Right cardiac atrium (tissue), 5 donors: ENCODE results near the gene MRFAP1. TPM values are rescaled to one million over a fixed set of nuclear protein-coding genes. Genes with fewer than 3 reads are reported as not detected.
A peak's percentile ranks its signal among the peaks of the same experiment; 100 is the strongest.

Source experiments
- ATAC-seq, 2 donors: fragments of 200-7000 bp; cut with Tn5 transposase; one replicate each; pipeline versions ENCODE4 v1.8.0 to v1.9.1; 2020; ENCODE audit warnings: moderate library complexity in 2 of 2, mild to moderate bottlenecking in 1 of 2
- DNase-seq, 3 donors: peaks; one replicate each; pipeline ENCODE4 v3.0.0-alpha.2; 2020
- H3K27ac ChIP-seq: one replicate; pipeline ENCODE4 v1.5.1; 2013; ENCODE audit warnings: mild to moderate bottlenecking, low read length, control low read depth, moderate library complexity
- H3K27me3 ChIP-seq: one replicate; pipeline ENCODE4 v1.6.1; 2013; ENCODE audit not compliant: control insufficient read depth, insufficient read depth
- H3K4me1 ChIP-seq: one replicate; pipeline ENCODE4 v1.6.1; 2013; ENCODE audit warnings: low read length; ENCODE audit not compliant: control insufficient read depth, insufficient read depth
- H3K4me3 ChIP-seq: one replicate; pipeline ENCODE4 v1.5.1; 2013; ENCODE audit warnings: low read length, control low read depth
- H3K9me3 ChIP-seq: one replicate; pipeline ENCODE4 v1.6.1; 2013; ENCODE audit warnings: low read length; ENCODE audit not compliant: control insufficient read depth
- WGBS: extraction: QIAGEN DNeasy Blood & Tissue Kit; methylation state at CpG from one replicate; pipeline ENCODE4 v1.1.7; 2013; 5-methylcytosine and 5-hydroxymethylcytosine counted together
- intact Hi-C, 4 donors: fragments of 100-400 bp; cut with DNase I; formaldehyde crosslinking; loops; one replicate each; pipeline versions ENCODE4 v1.11.0 to v1.14.0; 2022 to 2023
- polyA plus RNA-seq: library from polyadenylated mRNA; stranded (reverse); fragments of 200-250 nt; gene quantifications from one replicate; pipeline ENCODE4 v1.2.3, GENCODE V29; 2013
- total RNA-seq, 4 donors: library from RNA; stranded (reverse); fragmentation: NEBNext Ultra II Directional; extraction: Animal tissue kit (Norgen Biotek cat#: 25700); gene quantifications; one replicate each; pipeline ENCODE4 v1.2.1, GENCODE V29; 2021
- donor health status: healthy with polysubstance abuse.
- donor health status: DM: no; HTN: yes; CAD: no.
- donor health status: DM: no; HTN: no; CAD: no.
- donor health status: DM: no; HTN: yes; CAD: no; lungs with severe emphysema.
- donor health status: DM: yes; HTN: yes; CAD: no.

Gene MRFAP1
- total and polyA plus RNA-seq, 5 donors = 250 to 335 (median 263) TPM

DNA sequence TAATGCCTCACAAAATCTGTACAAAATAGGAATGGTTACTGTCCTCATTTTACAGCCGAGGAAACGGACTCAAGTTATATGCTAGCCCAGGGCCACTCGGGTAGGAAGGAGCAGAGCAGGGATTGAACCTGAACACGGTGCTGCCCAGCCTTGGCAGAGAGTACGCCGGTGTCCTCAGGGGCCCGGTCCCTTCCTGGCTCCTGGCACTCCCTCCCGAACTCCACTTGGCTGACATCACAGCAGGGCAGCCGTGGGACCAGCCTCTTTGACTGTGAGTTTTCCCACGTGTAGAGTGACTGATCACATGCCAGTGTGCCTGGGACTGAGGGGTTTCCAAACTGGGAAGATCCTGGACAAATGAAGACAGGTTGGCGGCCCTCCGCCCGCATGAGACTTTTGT lies 41.8 kb upstream of the MRFAP1 start:
- ATAC-seq (no peak), DNase-seq (peak in 1 of 3 donors; percentile 33)
- Histone ChIP-seq H3K27me3 (no peaks in the 10 kb centered on the region), H3K27ac (no peak overlapping the region), H3K4me1 (no peaks in the 10 kb centered on the region), H3K9me3 (no peaks in the 10 kb centered on the region), H3K4me3 (no peak overlapping the region)
- intact Hi-C loops = no loop called here
- 81% methylated on average over 13 of the region's 13 CpGs for WGBS

DNA sequence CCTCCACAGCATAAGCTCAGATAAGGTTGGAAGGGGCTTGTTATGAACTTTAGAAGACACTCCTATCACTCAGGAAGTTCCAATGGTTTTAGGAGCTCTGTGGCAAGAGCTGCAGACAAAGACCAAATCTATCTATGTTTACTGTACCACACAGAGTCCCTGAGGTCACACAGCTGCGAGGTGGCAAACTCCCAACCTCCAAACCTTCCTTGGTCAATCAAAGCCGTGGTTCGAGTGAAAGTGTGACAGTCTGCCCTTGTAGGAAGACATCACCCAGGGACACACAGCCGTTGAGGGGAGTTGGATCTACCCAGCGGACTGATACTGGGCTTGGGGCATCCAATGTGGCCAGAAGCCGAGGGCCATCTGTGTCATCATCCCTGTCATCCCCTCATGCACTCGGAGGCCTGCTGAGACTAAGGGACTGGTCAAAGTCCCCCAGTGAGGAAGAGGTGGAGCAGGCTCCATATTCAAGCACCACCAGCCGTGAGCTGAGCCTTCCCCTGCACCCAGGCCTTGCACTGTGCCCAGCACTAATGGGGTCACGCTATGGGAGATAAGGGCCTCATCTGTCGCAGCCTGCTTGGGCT lies 38.7 kb upstream of the MRFAP1 start:
- no peaks in the 10 kb centered on the region for H3K4me1 ChIP-seq
- no peak overlapping the region for H3K27ac ChIP-seq
- ATAC-seq (no peak), DNase-seq (no peak)
- intact Hi-C loops = no loop called here
- no peak overlapping the region for H3K4me3 ChIP-seq
- WGBS = 84% methylated on average over 10 of the region's 10 CpGs
- no peaks in the 10 kb centered on the region for H3K27me3 ChIP-seq
- peaks cover 2% of the 10 kb centered on the region for H3K9me3 ChIP-seq

DNA sequence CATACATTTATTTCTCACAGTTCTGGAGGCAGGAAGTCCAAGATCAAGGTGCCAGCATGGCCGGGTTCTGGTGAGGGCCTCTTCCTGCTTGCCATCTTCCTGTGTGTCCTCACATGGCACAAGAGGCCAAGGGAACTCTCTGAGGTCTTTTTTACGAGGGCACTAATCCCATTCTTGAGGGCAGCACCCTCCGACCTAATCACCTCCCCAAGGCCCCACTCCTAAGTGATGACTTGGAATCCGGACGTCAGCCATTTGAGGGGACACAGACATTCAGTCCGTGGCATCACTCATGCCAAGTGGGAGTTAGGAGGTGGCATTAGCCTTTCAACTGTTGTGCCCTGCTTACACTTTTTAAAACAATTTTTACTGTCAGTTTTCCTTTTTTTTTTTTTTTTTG lies 38.2 kb upstream of the MRFAP1 start:
- intact Hi-C loops = no loop called here
- DNase-seq (peak in 1 of 3 donors; percentile 3), ATAC-seq (no peak)
- Histone ChIP-seq H3K9me3 (peaks cover 2% of the 10 kb centered on the region), H3K4me1 (no peaks in the 10 kb centered on the region), H3K27me3 (no peaks in the 10 kb centered on the region), H3K27ac (no peak overlapping the region), H3K4me3 (no peak overlapping the region)
- WGBS = 91% methylated on average over 6 of the region's 6 CpGs

DNA sequence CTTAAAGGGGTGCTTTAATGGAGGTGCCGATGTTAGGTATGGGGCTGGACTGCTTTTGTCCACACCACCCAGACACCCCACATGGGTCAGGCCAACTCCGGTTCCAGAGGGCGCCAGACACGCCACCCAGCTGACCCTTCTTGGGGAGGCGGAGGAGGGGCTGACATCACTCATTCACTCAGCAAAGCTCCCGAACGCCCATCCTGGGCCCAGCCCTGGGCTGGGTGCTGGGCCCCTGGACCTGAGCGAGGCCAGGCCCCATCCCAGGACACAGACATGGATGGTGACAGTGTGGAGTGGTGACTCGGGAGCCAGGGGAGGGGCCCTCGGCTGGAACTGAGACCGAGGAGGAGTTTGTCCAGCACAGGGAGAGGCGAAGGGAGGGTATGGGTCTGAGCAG lies 37.4 kb upstream of the MRFAP1 start:
- intact Hi-C loops = no loop called here
- ATAC-seq = no peak
- no peaks in the 10 kb centered on the region for H3K4me1 ChIP-seq
- H3K27me3 ChIP-seq = no peaks in the 10 kb centered on the region
- no peak overlapping the region for H3K4me3 ChIP-seq
- H3K27ac ChIP-seq = no peak overlapping the region
- peak in 1 of 3 donors; percentile 36 for DNase-seq
- 92% methylated on average over 12 of the region's 12 CpGs for WGBS
- peaks cover 2% of the 10 kb centered on the region for H3K9me3 ChIP-seq

DNA sequence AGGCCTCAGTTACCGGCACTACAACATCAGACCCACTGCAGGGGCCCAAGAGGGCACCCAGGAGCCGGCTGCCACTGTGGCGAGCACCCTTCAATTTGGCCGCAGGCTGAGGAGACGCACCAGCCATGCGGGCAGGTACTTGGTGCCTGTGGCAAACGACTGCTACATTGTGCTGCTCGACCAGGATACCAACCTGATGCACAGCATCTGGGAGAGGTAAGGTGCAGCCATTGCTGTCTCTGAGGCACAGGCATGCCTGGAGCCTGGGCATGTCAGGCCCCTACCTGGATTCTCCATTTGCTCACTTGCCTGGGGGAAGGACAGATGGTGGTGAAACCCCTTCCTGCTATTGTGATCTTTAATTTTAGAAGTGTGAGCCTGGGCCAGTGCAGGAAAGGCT lies 35.4 kb upstream of the MRFAP1 start:
- DNase-seq (peak in 1 of 3 donors; percentile 36), ATAC-seq (no peak)
- no peak overlapping the region for H3K27ac ChIP-seq
- intact Hi-C loops = no loop called here
- no peaks in the 10 kb centered on the region for H3K27me3 ChIP-seq
- 98% methylated on average over 8 of the region's 8 CpGs for WGBS
- peaks cover 2% of the 10 kb centered on the region for H3K9me3 ChIP-seq
- H3K4me1 ChIP-seq = no peaks in the 10 kb centered on the region
- H3K4me3 ChIP-seq = no peak overlapping the region

DNA sequence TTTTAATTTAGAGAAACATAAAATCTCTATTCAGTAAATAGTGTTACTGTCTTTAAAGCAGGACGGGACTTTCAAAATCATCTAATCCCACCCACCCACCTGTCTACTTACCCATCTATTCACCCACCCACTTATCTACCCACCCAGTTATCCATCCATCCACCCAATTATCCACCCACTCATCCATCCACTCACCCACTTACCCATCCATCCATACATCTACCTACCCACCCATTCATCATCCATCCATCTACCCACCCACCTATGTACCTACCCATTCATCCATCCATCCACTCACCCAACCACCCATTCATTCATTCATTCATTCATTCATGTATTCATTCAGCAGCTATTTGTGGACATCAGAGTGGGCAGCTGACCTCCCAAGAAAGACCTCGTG lies 34.9 kb upstream of the MRFAP1 start:
- WGBS = 96% methylated on average over 2 of the region's 2 CpGs
- intact Hi-C loops = no loop called here
- DNase-seq = no peak

DNA sequence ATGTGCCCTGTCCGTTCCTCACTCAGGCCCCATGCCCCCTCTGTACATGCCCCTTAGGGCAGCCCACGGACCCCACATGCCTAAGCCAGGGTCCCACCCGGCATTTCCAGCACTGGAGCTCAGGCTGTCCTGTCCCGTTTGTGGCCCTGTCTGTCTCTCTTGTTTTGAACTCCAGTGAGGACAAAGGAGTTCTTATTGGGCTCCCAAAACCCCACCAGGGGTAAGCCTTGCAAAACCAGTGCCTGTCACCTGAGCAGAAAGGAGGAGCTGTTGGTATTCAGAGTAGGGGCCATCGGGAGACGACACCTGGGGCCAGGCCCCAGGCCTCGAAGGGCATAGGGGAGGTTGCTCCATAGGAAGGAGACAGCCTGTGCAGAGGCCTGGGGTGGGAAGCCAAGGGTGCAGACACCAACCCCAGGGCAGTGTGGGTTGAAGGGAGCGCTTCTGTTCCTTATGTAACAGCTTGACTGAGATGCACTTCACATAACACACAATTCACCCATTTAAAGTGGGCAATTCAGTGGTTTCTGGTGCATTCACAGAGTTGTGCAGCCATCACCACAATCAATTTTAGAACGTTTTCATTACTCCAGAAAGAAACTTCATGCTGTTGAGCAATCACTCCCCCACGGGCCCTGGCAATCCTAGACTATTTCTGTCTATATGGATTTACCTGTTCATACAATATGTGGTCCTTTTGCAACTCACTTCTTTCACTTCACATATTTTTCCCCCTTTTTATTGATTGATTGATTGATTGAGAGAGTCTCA lies 33.8 kb upstream of the MRFAP1 start:
- no peak for DNase-seq
- Histone ChIP-seq H3K4me1 (no peaks in the 10 kb centered on the region), H3K9me3 (peaks cover 2% of the 10 kb centered on the region), H3K27ac (no peak overlapping the region), H3K4me3 (no peak overlapping the region), H3K27me3 (no peaks in the 10 kb centered on the region)
- intact Hi-C loops = no loop called here
- 90% methylated on average over 10 of the region's 10 CpGs for WGBS
- no peak for ATAC-seq

More for the DNA sequence above, 34.9 kb upstream of the MRFAP1 start:
- no peak overlapping the region for H3K4me3 ChIP-seq
- H3K27me3 ChIP-seq = no peaks in the 10 kb centered on the region
- peaks cover 2% of the 10 kb centered on the region for H3K9me3 ChIP-seq
- no peak overlapping the region for H3K27ac ChIP-seq
- no peaks in the 10 kb centered on the region for H3K4me1 ChIP-seq
- ATAC-seq = no peak

DNA sequence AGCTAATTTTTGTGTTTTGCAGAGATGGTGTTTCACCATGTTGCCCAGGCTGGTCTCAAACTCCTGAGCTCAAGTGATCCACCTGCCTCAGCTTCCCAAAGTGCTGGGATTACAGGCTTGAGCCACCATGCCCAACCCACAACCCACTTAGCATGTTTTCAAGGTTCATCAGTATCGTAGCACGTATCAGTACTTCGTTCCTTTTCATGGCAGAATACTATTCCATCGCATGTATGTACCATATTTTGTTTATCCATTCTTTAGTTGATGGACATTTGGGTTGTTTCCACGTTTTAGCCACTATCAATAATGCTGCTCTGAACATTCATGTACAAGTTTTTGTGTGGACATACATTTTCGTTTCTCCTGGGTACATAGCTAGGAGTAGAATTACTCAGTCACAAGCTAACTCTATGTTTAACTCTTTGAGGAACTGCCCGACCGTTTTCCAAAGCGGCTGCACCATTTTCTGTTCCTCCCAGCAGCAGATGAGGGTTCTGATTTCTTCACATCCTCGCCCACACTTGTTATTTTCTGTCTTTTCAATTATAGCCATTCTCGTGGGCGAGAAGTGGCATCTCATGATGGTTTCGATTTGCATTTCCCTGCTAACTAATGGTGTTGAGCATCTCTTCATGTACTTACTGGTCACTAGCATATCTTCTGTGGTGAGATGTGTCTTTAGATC lies 33.0 kb upstream of the MRFAP1 start:
- Histone ChIP-seq H3K4me3 (no peak overlapping the region), H3K27ac (no peak overlapping the region), H3K9me3 (peaks cover 2% of the 10 kb centered on the region), H3K4me1 (no peaks in the 10 kb centered on the region), H3K27me3 (no peaks in the 10 kb centered on the region)
- intact Hi-C loops = no loop called here
- no peak for ATAC-seq
- 94% methylated on average over 13 of the region's 13 CpGs for WGBS
- DNase-seq = no peak

DNA sequence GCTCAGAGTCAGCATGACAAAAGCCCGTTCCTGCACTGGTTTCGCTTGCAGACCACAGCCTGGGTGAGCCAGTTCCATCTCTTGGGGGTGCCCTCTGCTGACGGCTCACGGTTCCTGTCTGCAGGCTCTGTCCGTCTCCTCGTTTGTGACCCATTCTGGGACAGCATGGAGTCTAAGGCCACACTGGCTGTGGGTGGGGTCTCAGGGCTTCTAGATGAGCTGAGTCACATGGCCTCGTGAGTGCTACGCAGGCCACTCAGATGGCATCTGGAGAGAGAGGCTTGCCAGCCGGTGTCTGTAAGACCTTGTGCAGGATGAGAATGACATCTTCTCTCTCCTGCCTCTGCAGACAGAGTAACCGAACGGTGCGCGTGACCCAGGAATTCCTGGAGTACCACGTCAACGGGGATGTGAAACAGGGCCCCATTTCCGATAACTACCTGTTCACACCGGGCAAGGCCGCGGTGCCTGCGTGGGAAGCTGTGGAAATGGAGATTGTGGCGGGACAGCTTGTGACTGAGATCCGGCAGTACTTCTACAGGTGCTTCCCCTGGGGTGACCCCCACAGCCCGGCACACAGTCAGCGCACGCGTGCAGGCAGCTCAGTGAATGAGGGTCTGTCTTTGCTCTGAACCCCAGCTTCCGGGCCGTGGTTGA lies 31.6 kb upstream of the MRFAP1 start:
- peaks cover 2% of the 10 kb centered on the region for H3K9me3 ChIP-seq
- ATAC-seq (peak; percentile 33 to 36), DNase-seq (no peak)
- H3K27me3 ChIP-seq = no peaks in the 10 kb centered on the region
- intact Hi-C loops = no loop called here
- no peak overlapping the region for H3K4me3 ChIP-seq
- H3K27ac ChIP-seq = no peak overlapping the region
- H3K4me1 ChIP-seq = no peaks in the 10 kb centered on the region
- 73% methylated on average over 28 of the region's 28 CpGs for WGBS

DNA sequence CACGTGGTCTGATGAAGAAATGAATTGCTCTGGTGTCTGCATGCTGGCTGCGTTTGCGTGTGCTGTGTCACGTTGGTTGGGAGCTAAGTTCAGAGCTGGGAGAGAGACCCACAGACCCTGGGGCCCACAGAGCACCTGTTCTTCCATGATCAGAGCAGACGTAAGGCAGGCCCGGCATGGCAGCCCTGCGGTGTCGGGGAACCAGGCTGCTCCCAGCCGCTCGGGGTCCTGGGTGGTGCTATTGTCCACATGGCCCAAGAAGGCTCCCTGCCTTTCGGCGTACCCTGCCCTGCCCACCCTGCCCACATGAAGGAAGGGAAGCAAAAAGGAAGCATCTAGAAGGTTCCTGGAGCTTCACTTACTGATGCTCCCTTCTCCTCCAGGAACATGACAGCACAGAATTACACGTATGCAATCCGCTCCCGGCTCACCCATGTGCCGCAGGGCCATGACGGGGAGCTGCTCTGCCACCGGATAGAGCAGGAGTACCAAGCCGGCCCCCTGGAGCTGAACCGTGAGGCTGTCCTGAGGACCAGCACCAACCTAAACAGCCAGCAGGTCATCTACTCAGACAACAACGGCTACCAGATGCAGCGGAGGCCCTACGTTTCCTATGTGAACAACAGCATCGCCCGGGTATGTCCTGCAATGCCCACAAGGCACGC lies 30.9 kb upstream of the MRFAP1 start:
- Histone ChIP-seq H3K27me3 (no peaks in the 10 kb centered on the region), H3K4me3 (no peak overlapping the region), H3K27ac (no peak overlapping the region), H3K4me1 (no peaks in the 10 kb centered on the region), H3K9me3 (peaks cover 2% of the 10 kb centered on the region)
- no peak for ATAC-seq
- intact Hi-C loops = no loop called here
- 96% methylated on average over 26 of the region's 26 CpGs for WGBS
- DNase-seq = no peak
